Inferior parietal cortex (tissue), 1 donor: ENCODE results near the gene AJAP1.

Experiments used
- DNase-seq: peaks from one replicate; pipeline ENCODE4 v3.0.0-alpha.2; 2016; ENCODE audit errors: extremely low spot score

AJAP1 gene

GRCh38 chr1:4701276-4701675 lies 46.9 kb downstream of the AJAP1 start:
- DNase-seq = no peak

DNA sequence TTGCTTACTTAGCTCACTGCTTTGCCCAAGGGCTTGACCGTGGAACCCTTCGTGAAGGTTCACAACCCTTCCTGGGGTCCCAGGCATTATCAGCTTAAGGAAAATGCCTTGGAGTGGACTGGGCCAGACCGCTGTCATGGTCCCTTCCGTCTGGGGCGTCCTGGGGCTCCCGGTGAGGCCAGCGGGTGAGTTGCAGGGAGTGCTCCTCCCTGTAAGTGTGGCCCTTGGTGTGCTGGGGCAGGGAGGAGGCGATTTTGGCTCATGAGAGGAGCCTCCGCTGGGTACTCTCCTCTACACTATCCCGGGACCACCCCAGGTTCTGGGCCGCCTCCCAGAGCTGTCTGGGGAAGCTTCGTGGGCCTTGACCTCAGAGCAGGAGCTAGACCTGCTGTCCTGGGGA lies 48.1 kb downstream of the AJAP1 start:
- no peak for DNase-seq

GRCh38 chr1:4702932-4703331 lies 48.5 kb downstream of the AJAP1 start:
- no peak for DNase-seq

- no peak for DNase-seq
These were observed 49.2 kb downstream of the AJAP1 start for GRCh38 chr1:4703646-4704045.

GRCh38 chr1:4708840-4709507 lies 54.6 kb downstream of the AJAP1 start:
- no peak for DNase-seq

DNA sequence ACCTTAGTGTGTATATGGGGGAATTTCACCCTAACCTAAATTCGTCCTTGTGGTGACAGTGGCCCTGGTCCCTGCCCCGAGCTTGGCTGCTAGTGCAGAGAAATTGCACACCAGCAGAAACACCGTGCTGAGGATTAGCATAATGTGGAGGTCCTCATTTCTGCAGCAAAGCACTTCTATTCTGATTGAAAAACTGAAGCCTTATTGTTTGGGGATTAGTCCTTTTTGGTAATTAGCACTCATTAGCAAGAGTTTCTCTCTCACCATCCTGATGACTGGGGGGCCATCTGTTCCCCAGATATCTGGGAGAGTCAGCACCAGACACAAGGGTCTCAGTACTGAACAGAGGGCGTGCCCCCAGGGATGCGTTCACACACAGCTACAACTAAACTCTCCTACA lies 55.2 kb downstream of the AJAP1 start:
- no peak for DNase-seq

GRCh38 chr1:4710592-4711415 lies 56.4 kb downstream of the AJAP1 start:
- DNase-seq = no peak

- no peak for DNase-seq
These were observed 57.2 kb downstream of the AJAP1 start for GRCh38 chr1:4711416-4712275.

- DNase-seq = no peak
These were observed 59.3 kb downstream of the AJAP1 start for GRCh38 chr1:4713669-4714068.

DNA sequence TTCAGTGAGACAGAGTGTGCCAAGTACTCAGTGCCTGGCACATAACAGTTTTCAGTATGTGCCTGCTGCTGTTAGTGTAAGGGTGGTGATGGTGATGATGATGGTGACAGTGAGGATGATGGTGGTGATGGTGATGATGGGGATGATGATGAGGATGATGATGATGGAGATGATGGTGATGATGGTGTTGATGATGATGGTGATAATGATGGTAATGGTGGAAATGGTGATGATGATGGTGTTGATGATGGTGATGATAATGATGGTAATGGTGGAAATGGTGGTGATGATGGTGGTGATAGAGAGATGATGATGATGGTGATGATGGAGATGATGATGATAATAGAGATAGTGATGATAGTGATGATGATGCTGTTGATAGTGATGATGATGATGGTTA lies 62.0 kb downstream of the AJAP1 start:
- no peak for DNase-seq

GRCh38 chr1:4718071-4718470 lies 63.7 kb downstream of the AJAP1 start:
- no peak for DNase-seq

DNA sequence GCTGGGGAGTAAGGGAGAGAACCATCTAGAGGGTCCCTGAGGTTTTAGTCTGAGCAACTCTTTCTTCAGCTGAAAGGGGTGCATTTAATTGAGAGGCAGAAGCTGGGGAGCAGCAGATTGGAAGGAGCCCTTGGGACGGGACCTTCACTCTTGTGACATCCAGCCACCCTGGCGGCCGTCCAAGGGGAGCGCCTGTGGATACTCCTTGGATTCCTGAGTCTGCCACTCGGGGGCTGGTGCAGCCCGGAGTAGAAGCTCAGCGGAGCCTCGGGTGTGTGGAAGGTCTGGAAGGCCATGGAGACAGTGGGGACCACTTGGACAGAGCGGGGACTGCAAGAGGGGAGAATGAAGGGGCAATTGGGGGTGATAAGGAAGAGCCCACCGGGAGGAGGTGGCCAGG lies 68.7 kb downstream of the AJAP1 start:
- DNase-seq = no peak

GRCh38 chr1:4724001-4724400 lies 69.6 kb downstream of the AJAP1 start:
- DNase-seq = no peak

DNA sequence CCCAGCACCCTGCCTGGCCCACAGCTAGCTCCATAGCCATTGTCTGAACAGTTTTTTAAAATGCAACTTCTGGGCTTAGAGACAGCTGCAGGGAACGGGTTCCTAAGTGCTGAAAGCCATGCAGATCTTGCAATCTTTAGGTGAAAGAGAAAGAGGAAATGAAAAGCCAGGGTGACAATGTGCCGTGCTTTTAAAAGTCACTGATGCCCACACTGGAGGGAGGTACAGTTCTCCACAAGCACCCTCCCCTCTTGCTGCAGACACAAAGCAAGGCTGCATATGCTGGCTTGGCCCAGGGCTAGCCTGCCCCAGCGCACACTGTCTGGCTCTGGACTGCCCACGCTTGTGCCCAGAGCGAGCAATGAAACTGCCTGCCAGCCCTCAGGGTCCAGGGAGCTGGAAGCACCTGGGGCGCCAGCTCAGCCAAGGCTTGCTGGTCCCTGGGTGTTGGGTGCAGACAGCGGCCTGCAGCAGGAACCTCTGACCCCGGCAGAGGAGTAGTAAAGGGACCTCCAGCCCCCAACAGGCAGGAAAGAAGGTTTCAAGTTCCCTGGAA lies 70.4 kb downstream of the AJAP1 start:
- DNase-seq = no peak

GRCh38 chr1:4725416-4725815 lies 71.0 kb downstream of the AJAP1 start:
- no peak for DNase-seq

DNA sequence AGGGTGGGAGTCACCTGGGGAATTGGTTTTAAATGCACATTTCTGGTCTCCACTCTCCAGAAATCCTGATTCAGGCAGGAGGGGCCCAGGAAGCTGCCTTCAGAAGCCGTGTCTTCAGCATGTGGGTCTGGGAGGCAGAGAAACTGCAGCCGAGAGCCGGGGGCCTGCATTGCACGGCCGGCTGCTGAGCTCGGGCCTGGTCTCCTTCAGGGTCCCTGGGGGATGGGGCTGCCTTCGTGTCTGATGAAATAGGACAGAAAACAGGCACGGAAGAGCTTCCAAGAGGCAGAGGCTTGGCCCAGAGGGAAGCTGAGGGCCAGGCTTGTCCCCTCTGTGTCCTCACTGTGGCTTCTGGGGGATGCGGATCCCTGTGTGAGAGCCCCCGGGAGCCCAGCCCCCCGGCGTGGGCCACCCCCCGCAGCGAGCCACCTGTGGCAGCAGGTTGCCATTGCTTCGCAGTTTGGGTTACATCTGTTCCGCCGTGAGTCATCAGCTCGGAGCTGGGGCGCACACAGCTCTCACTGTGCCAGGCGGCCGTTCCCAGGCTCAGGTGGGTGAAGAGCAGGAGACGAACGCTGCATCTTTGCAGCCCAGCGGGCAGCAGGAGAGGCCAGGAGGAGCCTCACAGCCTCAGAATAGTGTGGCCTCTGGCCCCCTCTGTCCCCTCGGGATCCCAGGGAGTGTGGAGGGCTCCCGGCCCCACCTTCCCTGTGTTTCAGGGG lies 72.4 kb downstream of the AJAP1 start:
- DNase-seq = no peak

DNA sequence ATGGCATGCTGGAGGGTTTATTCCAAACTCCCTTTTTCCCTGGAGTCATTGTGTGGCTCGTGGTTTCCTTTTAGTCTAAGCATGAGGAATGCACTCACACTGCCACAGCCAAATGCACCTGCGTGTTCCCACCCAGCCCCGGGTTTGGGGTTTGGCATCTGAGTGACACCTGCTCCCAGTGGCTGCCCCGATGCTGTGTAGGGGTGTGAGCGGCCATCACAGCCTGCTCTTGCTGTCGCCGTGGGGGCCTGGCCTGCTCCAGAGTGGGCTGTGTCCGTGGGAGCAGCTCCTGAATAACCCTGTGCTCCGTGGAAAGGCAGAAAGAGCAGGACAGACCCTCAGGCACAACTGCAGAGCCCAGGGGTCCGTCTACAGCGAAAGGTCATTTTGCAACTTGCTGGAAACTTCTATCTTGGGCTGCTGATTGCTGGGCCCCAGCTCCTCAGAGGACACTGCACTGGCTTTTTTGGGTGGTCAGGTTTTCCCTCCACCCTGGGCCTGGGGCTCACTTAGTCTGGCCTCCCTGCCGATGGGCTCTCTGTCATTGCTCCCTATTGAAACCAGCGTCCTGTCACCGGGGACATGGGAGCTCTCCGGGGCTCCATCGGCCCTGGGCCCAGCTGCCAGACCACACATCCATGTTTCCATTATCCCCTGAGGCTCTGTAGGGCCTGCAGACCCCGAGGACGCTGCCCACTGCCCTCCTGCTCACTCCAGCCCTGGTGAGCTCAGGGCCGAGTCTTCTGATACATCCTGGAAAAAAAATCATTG lies 74.1 kb downstream of the AJAP1 start:
- no peak for DNase-seq

DNA sequence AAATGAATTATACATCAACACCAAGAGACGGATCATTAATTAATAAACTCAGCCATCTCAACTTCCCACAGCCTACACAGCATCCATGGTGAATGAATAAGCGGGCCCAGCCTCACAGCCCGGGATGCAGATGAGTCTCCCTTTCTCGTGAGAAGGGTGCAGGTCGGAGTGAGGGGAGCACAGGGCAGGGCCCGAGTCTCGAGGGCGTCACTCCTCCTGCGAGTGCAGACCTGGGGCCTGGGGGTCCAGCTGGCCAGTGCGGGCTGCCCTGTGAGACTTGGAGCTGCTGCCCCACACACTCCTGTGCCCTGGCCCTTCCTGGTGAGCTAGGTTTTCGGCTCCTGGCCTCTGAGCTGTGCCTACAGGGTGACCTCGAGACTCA lies 74.7 kb downstream of the AJAP1 start:
- no peak for DNase-seq

GRCh38 chr1:4730078-4730477 lies 75.7 kb downstream of the AJAP1 start:
- no peak for DNase-seq

DNA sequence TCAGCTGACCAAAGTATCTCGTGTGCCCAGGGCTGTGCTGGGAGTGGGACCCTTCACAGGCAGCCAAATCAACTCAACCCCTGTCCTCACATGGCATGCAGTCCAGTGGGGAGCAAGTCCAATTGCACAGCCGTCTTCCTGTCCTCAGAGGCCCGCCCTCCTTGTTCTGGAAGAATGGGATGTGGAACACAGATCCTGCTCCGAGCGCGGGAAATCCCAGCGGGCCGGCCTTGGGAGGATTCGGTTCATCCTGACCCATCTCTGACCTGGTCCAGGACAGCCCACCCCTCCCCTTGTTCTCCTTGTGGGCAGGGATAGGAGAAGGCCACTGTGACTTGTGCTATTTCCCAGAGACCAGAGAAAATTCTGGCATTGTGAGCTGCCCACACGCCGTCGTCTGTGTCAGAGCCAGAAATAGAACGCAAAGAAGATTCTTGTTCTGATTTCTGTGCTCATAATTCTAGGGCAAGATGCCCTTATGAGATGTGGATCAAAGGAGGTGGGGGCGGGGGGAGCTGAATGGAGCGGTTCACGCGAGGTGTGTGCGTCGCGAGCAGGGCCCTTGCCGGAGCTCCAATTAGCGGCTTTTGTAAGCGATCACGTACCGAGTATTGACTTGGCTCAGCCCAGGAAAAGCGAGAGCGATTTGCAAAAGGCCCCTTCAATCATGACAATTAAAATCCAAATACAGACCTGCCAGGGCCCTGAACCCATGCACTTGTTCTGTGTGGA lies 79.2 kb downstream of the AJAP1 start:
- no peak for DNase-seq
